CD4-positive, alpha-beta T cell treated with Interleukin-15 for 4 hours (primary cell): ENCODE measurements around the gene EFCAB9.

Experiments
- DNase-seq: peaks from one replicate; pipeline ENCODE4 v3.0.0-alpha.2; 2020; ENCODE audit warnings: low spot score

Gene EFCAB9

DNA sequence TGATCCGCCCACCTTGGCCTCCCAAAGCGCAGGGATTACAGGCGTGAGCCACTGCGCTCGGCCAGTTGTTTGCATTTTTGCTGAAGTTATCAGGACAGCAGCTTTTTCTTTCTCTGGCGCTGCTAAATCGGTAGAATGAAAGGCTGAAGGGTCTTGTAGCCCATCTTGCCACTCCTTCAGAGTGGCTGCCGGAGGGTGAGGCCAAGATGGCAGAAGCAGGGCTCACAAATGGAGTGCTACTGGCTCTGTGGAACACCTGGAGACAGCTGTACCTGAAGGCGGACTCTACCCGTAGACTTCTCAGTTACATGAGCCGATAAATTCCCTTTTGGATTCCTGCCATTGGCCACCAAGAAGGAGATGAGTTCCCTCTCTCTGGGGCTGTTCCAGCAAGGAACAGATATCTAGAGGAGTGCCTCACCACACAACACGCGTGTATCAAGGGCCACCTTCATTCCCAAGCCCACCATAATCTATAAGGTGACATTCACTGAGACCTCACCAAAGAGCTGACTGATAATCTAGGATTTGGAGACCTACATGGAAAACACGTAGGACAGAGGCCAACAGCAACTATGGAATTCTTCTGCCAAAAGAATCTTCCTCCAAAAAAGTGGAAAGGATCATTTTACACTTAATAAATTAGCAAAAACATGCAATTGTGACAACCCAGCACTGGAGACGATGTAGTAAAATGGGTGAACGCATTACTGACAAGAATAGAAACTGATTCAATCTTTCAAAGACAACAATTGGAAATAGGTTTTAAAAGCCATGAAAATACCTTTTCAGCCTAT is 27.7 kb upstream of the EFCAB9 start:
- DNase-seq: no peak

DNA sequence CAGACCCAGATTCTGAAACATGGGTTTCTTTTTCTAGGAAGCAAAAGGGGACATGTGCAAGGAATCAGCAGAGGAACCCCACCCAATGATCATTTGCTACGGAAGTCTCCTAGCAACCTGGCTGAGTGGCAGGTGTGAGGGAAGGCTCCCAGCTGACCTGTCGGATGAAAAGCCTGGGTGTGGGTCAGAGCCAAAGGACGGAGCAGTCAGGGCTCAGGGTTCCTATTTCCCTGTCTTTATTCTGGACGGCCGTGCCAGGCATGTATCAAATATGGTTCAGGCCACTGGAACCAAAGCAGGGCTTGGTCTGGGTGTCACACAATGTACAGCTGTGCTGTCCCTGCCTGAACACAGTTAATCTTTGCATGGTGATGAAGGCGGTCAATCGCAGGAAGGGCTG is 26.1 kb upstream of the EFCAB9 start:
- DNase-seq: no peak

DNA sequence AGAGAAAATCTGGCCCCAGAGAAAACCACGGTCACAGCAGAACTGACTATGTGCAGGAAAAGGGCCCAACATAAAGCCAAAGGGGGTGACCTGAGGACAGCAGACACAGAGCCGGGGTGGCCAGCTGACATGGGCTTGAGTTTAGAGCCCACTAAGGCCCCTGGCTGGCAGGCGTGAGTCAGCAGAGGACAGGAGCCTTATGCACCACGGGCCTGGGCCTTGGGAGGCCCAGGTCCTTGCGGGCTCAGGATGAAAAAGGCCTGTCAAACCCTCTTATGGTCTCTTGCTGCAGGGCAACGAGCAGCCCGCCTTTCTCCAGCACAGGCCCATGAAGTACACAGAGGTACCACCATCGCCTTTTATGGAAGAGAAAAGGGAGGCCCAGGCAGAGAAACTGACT is 25.7 kb upstream of the EFCAB9 start:
- no peak for DNase-seq

DNA sequence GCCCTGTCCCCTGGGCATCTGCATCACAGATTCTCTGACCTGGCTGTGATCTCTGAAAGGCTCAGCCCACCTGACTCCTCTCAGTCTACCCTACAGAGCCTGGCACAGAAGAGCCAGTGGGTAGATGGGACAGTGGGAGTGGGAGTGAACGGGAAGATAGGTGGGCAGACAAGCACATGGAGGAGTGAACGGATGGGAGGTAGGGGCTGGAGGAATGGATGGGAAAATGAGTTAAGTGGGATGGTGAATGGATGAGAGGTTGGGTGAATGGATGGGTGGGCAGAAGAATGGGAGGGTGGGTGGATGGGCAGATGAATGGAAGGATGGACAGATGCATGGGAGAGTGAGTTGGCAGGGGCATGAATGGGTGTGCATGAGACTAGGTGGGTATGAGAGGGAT is 24.8 kb upstream of the EFCAB9 start:
- no peak for DNase-seq

DNA sequence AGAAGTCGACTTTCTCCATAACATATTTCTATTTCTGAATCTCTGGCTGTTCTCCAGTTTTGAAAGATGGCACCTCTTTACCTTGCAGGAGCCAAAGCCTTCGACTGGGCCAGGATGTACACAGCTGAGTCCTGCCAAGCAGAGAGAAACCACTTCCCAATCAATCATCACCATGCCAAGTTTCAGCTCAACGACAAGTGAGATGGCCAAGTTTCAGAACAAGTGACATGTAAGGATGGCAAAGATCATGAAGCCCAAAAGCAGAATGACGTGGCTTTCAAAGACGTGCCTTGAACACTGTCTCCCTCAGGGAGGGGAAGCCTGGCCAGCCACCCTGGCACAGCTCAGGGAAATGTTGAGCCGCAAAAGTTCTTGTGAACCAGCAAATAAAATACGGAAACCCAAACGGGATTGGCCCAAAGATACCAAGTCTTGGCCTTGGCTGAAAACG is 23.7 kb upstream of the EFCAB9 start:
- DNase-seq: no peak

DNA sequence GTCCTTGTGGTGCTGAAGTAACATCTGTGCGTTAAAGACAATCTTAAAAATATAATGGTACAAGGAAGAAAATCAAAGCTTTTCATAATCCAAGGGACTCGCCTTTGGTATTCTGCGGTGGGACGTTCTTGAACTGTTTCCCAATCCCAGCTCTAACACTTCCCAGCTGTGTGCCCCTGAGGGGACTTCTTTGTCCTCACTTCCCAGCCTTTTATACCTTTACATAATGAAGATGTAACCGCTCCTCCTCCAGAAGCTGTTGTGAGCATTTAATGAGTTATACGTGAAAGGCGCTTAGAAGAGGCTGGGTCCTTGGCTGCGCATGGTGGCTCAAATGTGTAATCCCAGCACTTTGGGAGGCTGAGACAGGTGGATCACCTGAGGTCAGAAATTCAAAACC is 22.9 kb upstream of the EFCAB9 start:
- DNase-seq: no peak

DNA sequence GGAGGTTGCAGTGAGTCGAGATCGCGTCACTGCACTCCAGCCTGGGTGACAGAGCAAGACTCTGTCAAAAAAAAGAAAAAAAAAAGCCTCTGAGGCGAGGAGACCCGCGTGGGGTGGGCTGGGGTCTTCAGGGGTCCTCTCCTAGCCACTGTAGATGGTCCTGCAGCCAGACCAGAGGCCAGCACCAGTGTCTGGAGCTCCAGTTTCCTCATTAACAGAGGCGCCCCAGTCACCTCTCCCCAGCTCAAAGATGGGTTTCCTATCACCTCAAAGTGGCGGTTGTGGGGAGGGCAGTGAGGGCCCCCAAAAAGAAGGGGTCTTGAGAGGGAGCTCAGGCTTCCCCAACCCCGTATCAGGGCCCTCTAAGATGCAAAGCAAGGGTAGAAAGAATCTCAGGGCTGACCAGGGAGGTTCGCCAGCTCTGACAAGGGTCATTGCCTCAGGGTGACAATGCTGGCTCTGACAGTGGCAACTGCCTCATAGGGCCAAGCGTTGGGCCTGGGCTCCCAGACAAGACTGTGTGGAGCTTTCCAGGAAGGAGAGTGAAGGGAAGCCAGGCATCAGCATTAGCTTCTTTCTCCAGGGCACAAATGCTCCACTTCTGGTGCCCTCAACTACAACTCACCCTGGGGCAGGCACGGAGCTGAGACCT is 20.9 kb upstream of the EFCAB9 start:
- no peak for DNase-seq

DNA sequence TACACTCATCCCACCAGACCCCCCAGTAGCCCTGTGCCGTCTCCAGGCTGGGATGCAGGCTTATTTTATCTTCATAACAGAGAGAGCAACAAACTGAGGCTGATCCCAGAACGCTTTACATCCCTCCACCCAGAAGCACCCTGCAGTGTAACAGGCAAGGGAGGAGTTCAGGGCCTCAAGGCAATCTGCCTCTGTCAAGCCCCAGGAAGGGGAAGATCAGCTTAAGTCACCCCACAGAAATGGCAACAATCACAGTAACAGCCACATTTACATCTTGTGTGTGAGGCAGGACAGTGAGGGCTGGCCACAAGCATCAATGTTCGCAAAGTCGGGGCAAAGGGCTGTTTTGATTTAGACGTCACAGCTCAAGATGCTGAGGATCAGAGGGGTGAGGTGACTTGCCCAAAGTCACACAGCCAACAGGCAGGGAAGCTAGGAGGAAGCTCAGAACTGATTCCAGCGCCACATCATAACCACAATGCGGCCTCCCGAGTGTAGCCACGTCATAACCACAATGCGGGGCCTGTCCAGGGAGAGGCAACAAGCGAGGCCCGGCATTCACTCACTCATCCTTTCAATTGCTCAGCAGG is 20.3 kb upstream of the EFCAB9 start:
- DNase-seq: peak; percentile 68

DNA sequence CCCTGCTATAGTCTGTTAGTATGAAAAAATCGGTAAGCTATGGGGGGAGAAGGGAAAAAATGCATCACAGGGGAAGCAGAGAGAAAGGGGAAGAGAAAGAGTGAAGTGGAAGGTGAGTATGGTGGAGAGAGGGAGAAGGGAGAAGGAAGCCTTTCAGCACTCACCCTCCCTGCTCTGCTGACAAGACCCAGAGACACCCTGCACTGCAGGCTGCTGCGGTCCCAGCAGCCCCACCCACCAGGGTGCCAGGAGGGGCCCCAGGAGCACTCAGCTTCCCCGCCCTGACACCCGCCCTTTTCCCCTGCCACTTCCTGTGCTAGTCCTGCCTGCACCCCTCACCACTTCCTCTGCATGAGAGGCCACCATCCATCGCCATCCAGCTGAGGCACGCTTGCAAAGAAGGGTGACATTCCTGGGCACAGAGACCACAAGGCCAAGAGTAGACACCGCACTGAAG is 18.7 kb upstream of the EFCAB9 start:
- DNase-seq: peak; percentile 89

DNA sequence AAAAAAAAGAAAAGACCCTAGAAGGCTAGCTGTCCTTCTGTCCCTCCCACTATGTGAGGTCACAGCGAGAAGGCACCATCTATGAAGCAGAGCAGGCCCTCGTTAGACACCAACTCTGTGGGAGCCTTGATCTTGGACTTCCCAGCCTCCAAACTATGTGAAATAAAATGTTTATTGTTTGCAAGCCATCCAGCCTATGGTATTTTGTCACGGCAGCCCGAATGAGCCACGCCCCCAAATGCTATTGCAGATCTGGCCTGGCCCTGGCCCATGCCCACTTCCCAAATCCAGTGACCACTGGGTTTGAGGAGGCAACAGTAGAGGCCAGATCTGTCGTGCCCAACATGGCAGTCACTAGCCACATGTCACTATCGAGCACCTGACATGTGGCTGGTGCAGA is 16.8 kb upstream of the EFCAB9 start:
- DNase-seq: no peak

DNA sequence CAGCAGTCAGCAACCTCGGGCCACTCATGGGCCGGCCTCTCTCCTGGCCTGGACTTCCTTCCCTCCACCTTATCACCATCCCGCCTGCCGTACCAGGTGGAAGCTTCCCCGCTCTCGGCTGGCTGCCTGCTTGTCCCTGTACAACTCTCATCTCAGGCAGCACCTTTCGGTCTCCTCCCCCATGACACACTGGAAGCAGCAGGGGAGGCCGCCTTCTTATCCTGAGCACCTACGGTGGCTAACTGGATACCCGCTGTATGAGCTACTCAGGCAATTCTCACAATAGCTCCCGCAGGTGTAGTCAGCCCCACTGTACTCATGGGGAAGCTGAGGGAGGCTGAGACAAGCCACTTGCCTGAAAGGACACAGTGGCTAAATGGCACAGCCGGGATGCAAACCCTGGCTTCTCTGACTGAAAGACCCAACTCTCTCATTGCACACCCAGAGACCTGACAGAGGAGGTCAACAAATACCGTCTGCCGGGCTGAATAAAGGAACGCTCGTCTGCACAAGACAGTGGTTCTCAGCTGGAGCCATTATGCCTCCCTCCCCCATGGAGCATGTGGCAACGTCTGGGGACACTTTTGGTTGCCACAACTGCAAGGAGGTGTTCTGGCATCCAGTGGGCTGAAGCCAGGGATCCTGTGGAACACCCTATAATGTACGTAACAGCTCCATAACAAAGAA is 15.5 kb upstream of the EFCAB9 start:
- DNase-seq: no peak

DNA sequence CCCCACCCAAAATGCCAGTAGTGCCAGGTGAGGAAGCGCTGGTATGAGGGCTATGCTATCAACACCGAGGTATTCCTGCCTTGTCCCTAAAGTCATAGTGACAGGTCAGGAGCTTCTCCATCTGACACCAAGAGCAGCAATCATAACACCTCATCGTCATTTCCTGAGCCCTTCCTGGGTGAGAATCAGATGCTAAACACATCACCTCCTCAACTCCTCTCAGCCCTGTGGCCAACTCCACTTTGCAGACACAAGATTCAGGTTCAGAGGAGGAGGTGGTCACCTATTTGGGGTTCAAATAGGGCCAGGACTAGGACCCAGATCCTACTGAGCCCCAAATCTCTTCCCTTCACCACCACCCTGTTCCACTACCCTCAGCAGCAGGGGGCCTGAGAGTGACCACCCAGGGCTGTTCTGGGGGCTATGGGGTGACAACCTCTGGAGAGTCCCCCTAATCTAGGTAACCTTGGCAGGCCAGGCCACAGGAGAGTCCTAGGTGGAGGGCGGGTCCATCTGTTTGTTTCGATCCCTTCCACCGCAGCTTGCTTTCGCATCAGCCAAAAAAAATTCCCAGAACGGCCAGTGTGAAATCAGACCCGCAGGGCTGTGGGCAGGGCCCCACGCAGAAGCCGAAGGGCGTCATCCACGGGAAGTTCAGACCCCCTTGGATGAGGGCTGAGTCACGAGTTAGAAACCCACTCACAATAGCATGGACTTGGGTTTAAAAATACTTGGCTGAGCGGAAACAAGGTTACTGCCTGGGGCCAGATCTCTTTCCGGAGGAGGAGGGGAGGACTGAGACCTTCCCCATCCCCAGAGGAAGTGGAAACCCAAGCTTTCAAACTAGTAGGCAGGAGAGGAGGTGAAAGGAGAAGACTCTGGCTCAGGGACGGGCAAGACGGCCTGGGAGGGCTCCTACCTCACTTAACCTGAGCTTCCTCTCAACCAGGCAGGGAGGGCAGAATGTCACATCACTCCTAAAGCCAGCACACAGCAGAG is 14.7 kb upstream of the EFCAB9 start:
- DNase-seq: peak; percentile 63

DNA sequence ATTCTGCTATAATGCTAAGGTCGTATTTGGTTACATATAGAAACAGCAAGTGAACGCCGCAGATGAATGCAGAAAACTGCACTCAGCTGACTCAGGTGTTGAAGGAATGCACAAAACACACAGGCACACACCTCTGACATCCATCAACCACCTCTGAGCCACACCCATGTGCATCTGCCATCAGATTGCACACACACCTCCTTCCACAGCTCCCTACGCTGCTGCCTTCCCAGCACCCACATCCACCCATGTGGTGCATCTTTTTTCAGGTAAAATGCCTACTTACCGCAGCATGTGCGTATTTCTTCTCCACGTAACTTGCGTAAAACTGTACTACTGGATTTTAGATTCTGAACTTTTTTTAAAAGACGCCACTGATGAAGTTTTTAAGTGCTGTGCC is 13.0 kb upstream of the EFCAB9 start:
- DNase-seq: peak; percentile 40

DNA sequence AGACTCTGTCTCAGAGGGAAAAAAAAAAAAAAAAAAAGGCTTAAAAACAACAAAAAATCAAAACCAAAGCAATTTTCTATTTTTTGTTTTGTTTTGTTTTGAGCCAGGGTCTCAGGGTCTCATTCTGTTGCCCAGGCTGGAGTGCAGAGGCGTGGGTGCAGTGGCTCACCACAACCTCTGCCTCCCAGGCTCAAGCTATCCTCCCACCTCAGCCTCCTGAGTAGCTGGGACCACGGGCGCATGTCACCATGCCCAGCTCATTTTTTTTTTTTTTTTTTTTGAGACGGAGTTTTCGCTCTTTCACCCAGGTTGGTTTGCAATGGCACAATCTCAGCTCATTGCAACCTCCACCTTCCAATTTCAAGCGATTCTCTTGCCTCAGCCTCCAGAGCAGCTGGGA is 11.7 kb upstream of the EFCAB9 start:
- DNase-seq: no peak

DNA sequence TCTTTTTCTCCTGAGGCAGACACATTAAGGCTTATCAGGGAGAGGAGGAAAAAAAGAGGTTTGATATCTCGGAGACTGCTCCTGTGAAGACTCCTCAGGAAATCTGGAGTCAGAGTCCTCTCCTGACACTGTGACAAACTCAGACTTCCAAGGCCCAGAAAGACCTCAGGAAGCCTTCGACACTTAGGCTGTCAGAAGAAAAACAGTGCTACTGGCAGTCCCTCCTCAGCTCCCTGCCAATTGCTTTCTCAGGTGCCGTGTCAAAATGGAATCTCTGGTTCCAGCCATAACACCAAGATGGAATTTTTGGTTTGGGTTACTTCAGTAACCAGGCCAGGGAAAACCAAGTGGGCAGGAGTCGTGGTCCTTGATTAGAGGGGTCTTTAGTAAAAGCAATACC is 10.1 kb upstream of the EFCAB9 start:
- no peak for DNase-seq

DNA sequence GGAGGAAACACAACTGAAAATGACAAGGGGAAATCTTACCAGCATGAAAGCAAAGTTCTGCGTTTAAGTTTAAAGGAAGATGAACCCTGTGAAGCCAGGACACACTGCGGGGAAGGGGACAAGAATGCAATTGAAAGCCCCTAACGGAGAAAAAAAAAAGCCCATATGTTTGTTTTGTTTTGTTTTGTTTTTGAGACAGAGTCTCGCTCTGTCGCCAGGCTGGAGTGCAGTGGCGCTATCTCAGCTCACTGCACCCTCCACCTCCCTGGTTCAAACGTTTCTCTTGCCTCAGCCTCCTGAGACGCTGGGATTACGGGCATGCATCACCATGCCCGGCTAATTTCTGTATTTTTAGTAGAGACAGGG is 8.9 kb upstream of the EFCAB9 start:
- DNase-seq: no peak

DNA sequence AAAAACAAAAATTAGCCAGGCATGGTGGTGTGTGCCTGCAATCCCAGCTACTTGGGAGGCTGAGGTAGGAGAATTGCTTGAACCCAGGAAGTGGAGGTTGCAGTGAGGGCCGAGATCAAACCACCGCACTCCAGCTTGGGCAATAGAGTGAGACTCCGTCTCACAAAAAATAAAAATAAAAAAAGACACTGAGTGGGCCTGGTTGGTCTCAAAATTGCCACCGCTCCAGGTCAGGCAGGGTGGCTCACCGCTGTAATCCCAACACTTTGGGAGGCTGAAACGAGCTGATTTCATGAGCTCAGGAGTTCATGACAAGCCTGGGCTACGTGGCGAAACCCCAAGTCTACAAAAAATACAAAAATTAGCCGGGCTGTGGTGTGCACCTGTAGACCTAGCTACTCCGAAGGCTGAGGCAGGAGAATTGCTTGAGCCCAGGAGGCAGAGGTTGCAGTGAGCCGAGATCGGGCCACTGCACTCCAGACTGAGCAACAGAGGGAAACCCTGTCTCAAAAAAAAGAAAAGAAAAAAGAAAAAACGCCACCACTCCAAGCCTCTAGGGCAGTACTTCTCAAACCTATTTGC is 7.8 kb upstream of the EFCAB9 start:
- DNase-seq: no peak

DNA sequence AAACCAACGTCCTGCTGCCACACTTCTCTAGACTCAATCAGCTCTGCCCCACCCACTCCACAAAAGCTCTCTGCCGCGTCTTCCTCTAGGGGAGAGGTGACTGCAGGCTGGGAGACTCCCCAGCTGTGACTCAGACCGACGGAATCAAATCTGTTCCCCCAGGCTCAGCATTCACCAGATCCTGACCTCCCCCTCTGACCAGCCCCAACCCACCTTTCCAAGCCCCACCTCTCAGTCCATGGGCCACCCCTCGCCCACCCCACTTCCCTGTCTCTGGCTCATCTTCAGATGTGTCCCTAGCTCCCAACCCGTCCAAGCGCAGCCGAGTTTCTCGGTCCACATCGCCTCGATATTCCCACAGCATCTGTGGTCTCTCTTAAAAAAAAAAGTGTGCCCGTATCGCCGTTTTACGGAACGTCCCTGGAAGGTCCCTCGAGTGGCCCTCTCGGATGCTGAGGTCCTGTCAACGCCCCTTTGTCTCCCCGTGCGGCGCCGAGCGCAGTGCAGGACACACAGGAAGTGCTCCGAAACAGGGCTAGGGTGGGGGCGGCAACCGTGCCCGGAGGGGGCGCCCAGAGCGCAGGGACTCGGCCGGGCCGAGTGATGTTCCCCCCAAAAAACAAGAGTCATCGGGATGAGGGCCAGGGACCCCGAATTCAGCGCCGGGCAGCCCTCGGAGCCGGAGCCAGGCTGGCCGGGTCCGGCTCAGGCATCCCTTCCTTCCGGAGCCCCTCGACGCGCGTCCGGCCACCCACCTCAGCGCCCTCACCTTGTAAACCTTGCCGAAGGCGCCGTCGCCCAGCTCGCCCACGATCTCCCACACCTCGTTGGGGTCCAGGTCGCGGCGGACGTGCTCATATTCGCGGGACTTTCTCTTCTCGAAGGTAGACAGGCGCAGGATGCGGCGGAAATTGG is 6.6 kb upstream of the EFCAB9 start:
- peak; percentile 71 for DNase-seq

DNA sequence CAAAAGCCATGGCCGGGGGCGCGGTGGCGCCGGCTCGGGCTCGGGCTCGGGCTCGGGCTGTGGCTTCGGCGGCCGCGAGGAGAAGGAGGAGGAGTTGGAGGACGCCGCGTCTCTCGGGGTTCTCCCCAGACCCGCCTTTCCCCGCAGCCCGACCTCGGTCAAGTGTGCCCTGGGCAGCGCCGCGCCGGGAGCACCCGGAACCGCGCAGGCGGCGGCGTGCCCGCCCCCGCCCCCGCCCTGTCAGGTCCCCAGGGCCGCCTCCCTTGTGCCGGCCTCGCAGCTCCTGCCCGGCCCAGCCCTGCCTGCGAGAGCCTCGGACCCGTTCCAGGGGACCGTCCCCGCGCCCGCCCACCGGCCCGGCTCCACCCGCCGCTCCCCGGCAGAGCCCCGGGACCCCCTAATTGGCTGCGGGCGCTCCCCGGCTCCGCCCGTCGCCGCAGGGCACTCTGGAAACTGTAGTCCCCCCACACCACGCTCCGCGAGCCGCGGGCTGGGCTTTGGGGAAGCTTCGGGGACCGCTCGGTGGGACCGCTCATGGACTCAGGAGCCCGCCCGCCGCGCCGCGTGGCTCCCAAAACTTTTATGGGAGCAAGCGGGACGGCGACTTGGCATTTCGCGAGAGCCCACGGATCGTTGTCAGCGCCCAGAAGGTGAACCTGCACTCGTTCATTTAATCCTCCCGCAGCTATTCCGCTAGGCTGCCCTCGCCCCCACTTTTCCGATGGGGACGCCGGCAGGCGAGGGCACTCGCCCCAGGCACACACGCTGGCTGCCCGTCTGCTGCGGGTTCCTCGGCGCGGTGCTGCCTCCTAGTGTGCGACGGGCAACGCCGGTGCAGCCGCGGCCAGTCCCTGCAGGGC is 5.7 kb upstream of the EFCAB9 start, which contains the start of gene STK10:
Gene STK10, minus strand, starts transcription at position 192 of the 860 bp plus-strand sequence. Its CDS starts 182 bp downstream, at position 10.
- DNase-seq: peak; percentile 91
